HEK293 (cell line): ENCODE results near the gene NGRN.

Experiments used
- CTCF ChIA-PET: fragments of 350-600 bp; formaldehyde crosslinking; extraction: SDS; loops from one replicate; lab custom pipeline; 2021; ENCODE audit warnings: antibody characterized with exemption; lab: Yijun Ruan, JAX
- POLR2A ChIA-PET: fragments of 300-600 bp; formaldehyde crosslinking; extraction: SDS; loops from one replicate; lab custom pipeline; 2020; ENCODE audit warnings: antibody characterized with exemption, inconsistent platforms; lab: Yijun Ruan, JAX
- H3K27ac ChIP-seq: fragments of 200-500 bp; sonication (Bioruptor generic); 2 replicates; pipeline ENCODE4 v1.5.1; 2014; ENCODE audit warnings: low read depth, low read length, control low read depth, inconsistent platforms; ENCODE audit errors: extremely low read depth
- H3K36me3 ChIP-seq, 2 experiments: fragments of 200-500 bp in 1 of 2; sonication (Bioruptor generic) in 1 of 2; 1 replicate in 1 of 2; 2 replicates in 1 of 2; pipeline ENCODE4 v1.5.1; 2014 to 2017; ENCODE audit warnings: inconsistent platforms in 2 of 2, low read length in 2 of 2; ENCODE audit not compliant: control insufficient read depth in 2 of 2, insufficient read depth in 1 of 2
- H3K4me1 ChIP-seq: fragments of 200-500 bp; sonication (Bioruptor generic); 2 replicates; pipeline ENCODE4 v1.5.1; 2014; ENCODE audit warnings: mild to moderate bottlenecking, low read length, inconsistent platforms; ENCODE audit not compliant: control insufficient read depth, insufficient read depth
- H3K4me3 ChIP-seq: 2 replicates; pipeline ENCODE4 v1.5.1; 2011; ENCODE audit warnings: low read depth, mild to moderate bottlenecking, control low read depth, low read length, moderate library complexity
- H3K9me3 ChIP-seq: fragments of 200-500 bp; sonication (Bioruptor generic); 2 replicates; pipeline ENCODE4 v1.5.1; 2014; ENCODE audit warnings: low read depth, low read length, inconsistent platforms; ENCODE audit not compliant: control insufficient read depth, insufficient read depth
- BCL11A ChIP-seq: fragments of 450-650 bp; formaldehyde crosslinking; IDR thresholded peaks from 2 replicates; pipeline ENCODE4 v1.5.1; 2016; ENCODE audit warnings: low read depth, missing biosample characterization, missing genetic modification characterization
- KLF1 ChIP-seq: fragments of 450-650 bp; formaldehyde crosslinking; IDR thresholded peaks from 2 replicates; pipeline ENCODE4 v1.5.1; 2016; ENCODE audit warnings: missing biosample characterization, missing genetic modification characterization
- KLF7 ChIP-seq: fragments of 450-650 bp; formaldehyde crosslinking; IDR thresholded peaks from 2 replicates; pipeline ENCODE4 v1.5.1; 2016; ENCODE audit warnings: missing biosample characterization, missing genetic modification characterization, borderline replicate concordance
- PRDM4 ChIP-seq: fragments of 450-650 bp; formaldehyde crosslinking; IDR thresholded peaks from 2 replicates; pipeline ENCODE4 v1.5.1; 2017; ENCODE audit warnings: missing biosample characterization, missing genetic modification characterization
- ZNF664 ChIP-seq: fragments of 450-650 bp; formaldehyde crosslinking; IDR thresholded peaks from 2 replicates; pipeline ENCODE4 v1.5.1; 2016; ENCODE audit warnings: missing biosample characterization, missing genetic modification characterization
- ZNF747 ChIP-seq: fragments of 450-650 bp; formaldehyde crosslinking; IDR thresholded peaks from 2 replicates; pipeline ENCODE4 v1.5.1; 2016; ENCODE audit warnings: missing biosample characterization, missing genetic modification characterization
- ZSCAN18 ChIP-seq: fragments of 450-650 bp; formaldehyde crosslinking; IDR thresholded peaks from 2 replicates; pipeline ENCODE4 v1.5.1; 2016; ENCODE audit warnings: missing biosample characterization, missing genetic modification characterization
- TF ChIP-seq, protein P1 (sequence below): fragments of 450-650 bp; formaldehyde crosslinking; IDR thresholded peaks from 2 replicates; pipeline ENCODE4 v1.5.1; 2016; ENCODE audit warnings: missing biosample characterization, missing genetic modification characterization
- TF ChIP-seq, protein P2 (sequence below): fragments of 450-650 bp; formaldehyde crosslinking; IDR thresholded peaks from 2 replicates; pipeline ENCODE4 v1.5.1; 2016; ENCODE audit warnings: missing biosample characterization, missing genetic modification characterization, borderline replicate concordance

Gene NGRN

DNA sequence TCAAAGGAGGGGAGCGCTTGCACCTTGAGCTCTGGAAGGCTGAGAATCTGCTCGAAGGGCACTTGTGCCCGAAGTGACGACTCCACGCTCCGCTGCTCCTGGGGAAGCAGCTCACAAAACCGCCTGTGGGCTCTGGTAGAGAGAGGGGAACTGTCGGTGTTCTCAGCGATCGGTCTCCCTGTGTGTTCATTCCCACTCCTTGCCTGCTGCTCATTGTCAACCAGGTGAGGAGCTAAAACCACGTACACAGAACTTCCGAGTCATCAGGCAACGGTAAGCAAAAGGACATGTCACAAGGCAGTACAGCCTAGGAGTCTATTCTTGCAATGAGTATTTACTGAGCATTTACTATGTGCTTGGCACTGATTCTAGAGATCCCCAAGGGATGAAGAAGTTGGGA, 33.3 kb upstream of the NGRN start:
- Histone ChIP-seq H3K4me1 (no peaks in the 10 kb centered on the region), H3K4me3 (no peak overlapping the region), H3K9me3 (no peaks in the 10 kb centered on the region), H3K36me3 (peaks cover 5 to 50% of the 10 kb centered on the region in 2 experiments; a peak in 2 of 3 replicates), H3K27ac (no peak overlapping the region)
- CTCF ChIA-PET = interaction anchor here (0.7 to 4.8 kb wide), 12 partner anchors 9 to 654 kb away, joined by 3 to 38 read pairs (median 4); partner anchors contain the start of gene TTLL13
- POLR2A ChIA-PET = interaction anchor here (0.5 to 3.0 kb wide), 7 partner anchors 11 to 337 kb away, joined by 3 to 38 read pairs (median 8); partner anchors contain the start of genes NGRN, SEMA4B and TTLL13
- peak; percentile 93 for TF ChIP-seq ZNF664 (tag by site-specific recombination)
- TF ChIP-seq ZSCAN18 = no peak
- TF ChIP-seq ZNF747 = no peak
- TF ChIP-seq PRDM4 (tag by site-specific recombination) = no peak
- no peak for TF ChIP-seq KLF1
- TF ChIP-seq BCL11A (tag by site-specific recombination) = no peak

DNA sequence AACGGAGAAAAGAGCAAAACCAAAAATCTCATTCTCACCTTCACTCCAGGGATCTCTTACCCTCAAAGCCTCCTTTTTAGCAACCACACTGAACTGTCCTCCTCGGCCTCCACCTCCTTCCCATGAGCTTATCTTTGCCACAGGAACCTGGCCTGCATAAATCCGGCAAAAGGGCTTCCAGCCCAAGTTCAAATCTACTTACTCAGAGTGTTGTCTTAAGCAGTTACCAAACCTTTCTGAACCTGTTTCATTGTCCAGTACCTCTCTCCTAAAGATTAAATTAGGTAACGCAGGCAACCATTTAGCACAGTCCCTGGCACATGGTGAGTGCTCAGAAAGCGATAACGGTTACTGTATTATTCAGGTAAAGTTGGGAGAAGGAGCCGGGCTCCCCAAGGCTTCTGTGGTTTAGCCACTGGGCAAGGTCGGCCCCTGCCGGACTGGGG, 32.5 kb upstream of the NGRN start:
- Histone ChIP-seq H3K4me1 (no peaks in the 10 kb centered on the region), H3K27ac (peak overlapping the region; percentile 47; the same call in 1 of the 2 replicates), H3K36me3 (peaks cover 13 to 47% of the 10 kb centered on the region in 2 experiments; a peak in 2 of 3 replicates), H3K9me3 (no peaks in the 10 kb centered on the region), H3K4me3 (peak overlapping the region; percentile 72)
- POLR2A ChIA-PET = interaction anchor here (0.6 to 3.0 kb wide), 19 partner anchors 8 to 722 kb away, joined by 3 to 38 read pairs (median 8); partner anchors contain the start of genes IQGAP1, NGRN, RCCD1 and SEMA4B
- TF ChIP-seq, protein P1, sequence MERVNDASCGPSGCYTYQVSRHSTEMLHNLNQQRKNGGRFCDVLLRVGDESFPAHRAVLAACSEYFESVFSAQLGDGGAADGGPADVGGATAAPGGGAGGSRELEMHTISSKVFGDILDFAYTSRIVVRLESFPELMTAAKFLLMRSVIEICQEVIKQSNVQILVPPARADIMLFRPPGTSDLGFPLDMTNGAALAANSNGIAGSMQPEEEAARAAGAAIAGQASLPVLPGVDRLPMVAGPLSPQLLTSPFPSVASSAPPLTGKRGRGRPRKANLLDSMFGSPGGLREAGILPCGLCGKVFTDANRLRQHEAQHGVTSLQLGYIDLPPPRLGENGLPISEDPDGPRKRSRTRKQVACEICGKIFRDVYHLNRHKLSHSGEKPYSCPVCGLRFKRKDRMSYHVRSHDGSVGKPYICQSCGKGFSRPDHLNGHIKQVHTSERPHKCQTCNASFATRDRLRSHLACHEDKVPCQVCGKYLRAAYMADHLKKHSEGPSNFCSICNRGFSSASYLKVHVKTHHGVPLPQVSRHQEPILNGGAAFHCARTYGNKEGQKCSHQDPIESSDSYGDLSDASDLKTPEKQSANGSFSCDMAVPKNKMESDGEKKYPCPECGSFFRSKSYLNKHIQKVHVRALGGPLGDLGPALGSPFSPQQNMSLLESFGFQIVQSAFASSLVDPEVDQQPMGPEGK (tag by site-specific recombination) = no peak
- TF ChIP-seq KLF7 (tag by site-specific recombination) = no peak
- TF ChIP-seq, protein P2, sequence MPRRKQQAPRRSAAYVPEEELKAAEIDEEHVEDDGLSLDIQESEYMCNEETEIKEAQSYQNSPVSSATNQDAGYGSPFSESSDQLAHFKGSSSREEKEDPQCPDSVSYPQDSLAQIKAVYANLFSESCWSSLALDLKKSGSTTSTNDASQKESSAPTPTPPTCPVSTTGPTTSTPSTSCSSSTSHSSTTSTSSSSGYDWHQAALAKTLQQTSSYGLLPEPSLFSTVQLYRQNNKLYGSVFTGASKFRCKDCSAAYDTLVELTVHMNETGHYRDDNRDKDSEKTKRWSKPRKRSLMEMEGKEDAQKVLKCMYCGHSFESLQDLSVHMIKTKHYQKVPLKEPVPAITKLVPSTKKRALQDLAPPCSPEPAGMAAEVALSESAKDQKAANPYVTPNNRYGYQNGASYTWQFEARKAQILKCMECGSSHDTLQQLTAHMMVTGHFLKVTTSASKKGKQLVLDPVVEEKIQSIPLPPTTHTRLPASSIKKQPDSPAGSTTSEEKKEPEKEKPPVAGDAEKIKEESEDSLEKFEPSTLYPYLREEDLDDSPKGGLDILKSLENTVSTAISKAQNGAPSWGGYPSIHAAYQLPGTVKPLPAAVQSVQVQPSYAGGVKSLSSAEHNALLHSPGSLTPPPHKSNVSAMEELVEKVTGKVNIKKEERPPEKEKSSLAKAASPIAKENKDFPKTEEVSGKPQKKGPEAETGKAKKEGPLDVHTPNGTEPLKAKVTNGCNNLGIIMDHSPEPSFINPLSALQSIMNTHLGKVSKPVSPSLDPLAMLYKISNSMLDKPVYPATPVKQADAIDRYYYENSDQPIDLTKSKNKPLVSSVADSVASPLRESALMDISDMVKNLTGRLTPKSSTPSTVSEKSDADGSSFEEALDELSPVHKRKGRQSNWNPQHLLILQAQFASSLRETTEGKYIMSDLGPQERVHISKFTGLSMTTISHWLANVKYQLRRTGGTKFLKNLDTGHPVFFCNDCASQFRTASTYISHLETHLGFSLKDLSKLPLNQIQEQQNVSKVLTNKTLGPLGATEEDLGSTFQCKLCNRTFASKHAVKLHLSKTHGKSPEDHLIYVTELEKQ (tag by site-specific recombination) = no peak
- CTCF ChIA-PET = interaction anchor here (0.7 to 4.8 kb wide), 11 partner anchors 10 to 653 kb away, joined by 3 to 38 read pairs (median 4); partner anchors contain the start of gene TTLL13
